Left lung (tissue), 14 donors: ENCODE measurements around the gene ABCG1. TPM values are rescaled to one million over a fixed set of nuclear protein-coding genes. Genes with fewer than 3 reads are reported as not detected.

Source experiments
- ATAC-seq: fragments of 200-7000 bp; cut with Tn5 transposase; one replicate; pipeline ENCODE4 v1.9.1; 2020; ENCODE audit warnings: moderate library complexity
- DNase-seq, 4 donors: peaks; one replicate each; pipeline ENCODE4 v3.0.0-alpha.2; 2013 to 2020
- H3K27ac ChIP-seq, 2 donors: fragments of 200-600 bp; sonication (generic) in 1 of 2; one replicate each; pipeline versions ENCODE4 v1.5.0 to v1.8.0; 2020 to 2021
- H3K27me3 ChIP-seq, 2 donors: fragments of 200-600 bp; sonication (generic) in 1 of 2; one replicate each; pipeline versions ENCODE4 v1.5.0 to v1.8.0; 2020 to 2021
- H3K36me3 ChIP-seq, 2 donors: fragments of 200-600 bp; sonication (generic) in 1 of 2; one replicate each; pipeline versions ENCODE4 v1.5.0 to v1.8.0; 2020 to 2021
- H3K4me1 ChIP-seq, 2 donors: fragments of 200-600 bp; one replicate each; pipeline ENCODE4 v1.8.0; 2021
- H3K4me3 ChIP-seq, 2 donors: fragments of 200-600 bp; sonication (generic) in 1 of 2; one replicate each; pipeline versions ENCODE4 v1.5.0 to v1.8.0; 2020 to 2021; ENCODE audit warnings: mild to moderate bottlenecking in 1 of 2
- H3K9me3 ChIP-seq, 2 donors: fragments of 200-600 bp; sonication (generic) in 1 of 2; one replicate each; pipeline versions ENCODE4 v1.5.0 to v1.8.0; 2020 to 2021
- intact Hi-C, 2 donors: fragments of 100-400 bp; cut with DNase I; formaldehyde crosslinking; loops; one replicate each; pipeline versions ENCODE4 v1.11.2 to v1.14.2; 2022
- long read RNA-seq, 12 donors: library from polyadenylated mRNA in 2 of 12; unstranded in 2 of 12; transcript quantifications; one replicate each; pipeline ENCODE4 v2.0.0 and lab custom pipeline, GENCODE V29; 2019 to 2026
- polyA plus RNA-seq, 6 donors: library from polyadenylated mRNA; unstranded; fragments of 120-200 nt; gene quantifications; one replicate each; pipeline ENCODE4 v1.2.1, GENCODE V29; 2013; ENCODE audit not compliant: insufficient read length in 6 of 6
- total RNA-seq, 2 donors: library from RNA; stranded (reverse); fragmentation: NEBNext Ultra II Directional; extraction: Animal tissue kit (Norgen Biotek cat#: 25700); gene quantifications; one replicate each; pipeline ENCODE4 v1.2.1, GENCODE V29; 2021
- TF ChIP-seq, protein P1 (sequence below), 2 donors: fragments of 200-600 bp; sonication (generic) in 1 of 2; IDR thresholded peaks; one replicate each; pipeline versions ENCODE4 v1.5.0 to v1.8.0; 2021; ENCODE audit warnings: antibody characterized with exemption in 2 of 2
- donor health status: DM: no; HTN: yes; CAD: no.
- donor health status: DM: no; HTN: no; CAD: no.

The ABCG1 gene
- total RNA-seq (10 to 100 TPM; 40.6 to 53.8 TPM), polyA plus RNA-seq (10 to 100 TPM in 3 of 6 donors, 1 to 10 TPM in 3; 6.8 to 11.2 (median 9.7) TPM)
- long read RNA-seq, donor 1, partial matches to known transcripts: 9 of 12 reads
- long read RNA-seq, donor 1, other reads (novel, unspliced or antisense): 0 of 12 reads
- long read RNA-seq, donor 2, partial matches to known transcripts: 10 of 11 reads
- long read RNA-seq, donor 2, other reads (novel, unspliced or antisense): 0 of 11 reads
- long read RNA-seq, donor 3, partial matches to known transcripts: 0 of 1 reads
- long read RNA-seq, donor 3, other reads (novel, unspliced or antisense): 0 of 1 reads
- long read RNA-seq, donor 4, partial matches to known transcripts: 1 of 8 reads
- long read RNA-seq, donor 4, other reads (novel, unspliced or antisense): 2 of 8 reads
- long read RNA-seq, donor 5, partial matches to known transcripts: 0 of 2 reads
- long read RNA-seq, donor 5, other reads (novel, unspliced or antisense): 0 of 2 reads
- long read RNA-seq, donor 6, partial matches to known transcripts: 0 of 1 reads
- long read RNA-seq, donor 6, other reads (novel, unspliced or antisense): 0 of 1 reads
- long read RNA-seq, donor 7, partial matches to known transcripts: 0 of 1 reads
- long read RNA-seq, donor 7, other reads (novel, unspliced or antisense): 0 of 1 reads
- long read RNA-seq, donor 8, partial matches to known transcripts: 12 of 12 reads
- long read RNA-seq, donor 8, other reads (novel, unspliced or antisense): 0 of 12 reads
- long read RNA-seq, donor 9: 0 reads
- long read RNA-seq, donor 10, partial matches to known transcripts: 7 of 16 reads
- long read RNA-seq, donor 10, other reads (novel, unspliced or antisense): 3 of 16 reads
- long read RNA-seq, donor 11, partial matches to known transcripts: 0 of 5 reads
- long read RNA-seq, donor 11, other reads (novel, unspliced or antisense): 0 of 5 reads
- long read RNA-seq, donor 12, partial matches to known transcripts: 9 of 10 reads
- long read RNA-seq, donor 12, other reads (novel, unspliced or antisense): 0 of 10 reads

- TF ChIP-seq, protein P1, sequence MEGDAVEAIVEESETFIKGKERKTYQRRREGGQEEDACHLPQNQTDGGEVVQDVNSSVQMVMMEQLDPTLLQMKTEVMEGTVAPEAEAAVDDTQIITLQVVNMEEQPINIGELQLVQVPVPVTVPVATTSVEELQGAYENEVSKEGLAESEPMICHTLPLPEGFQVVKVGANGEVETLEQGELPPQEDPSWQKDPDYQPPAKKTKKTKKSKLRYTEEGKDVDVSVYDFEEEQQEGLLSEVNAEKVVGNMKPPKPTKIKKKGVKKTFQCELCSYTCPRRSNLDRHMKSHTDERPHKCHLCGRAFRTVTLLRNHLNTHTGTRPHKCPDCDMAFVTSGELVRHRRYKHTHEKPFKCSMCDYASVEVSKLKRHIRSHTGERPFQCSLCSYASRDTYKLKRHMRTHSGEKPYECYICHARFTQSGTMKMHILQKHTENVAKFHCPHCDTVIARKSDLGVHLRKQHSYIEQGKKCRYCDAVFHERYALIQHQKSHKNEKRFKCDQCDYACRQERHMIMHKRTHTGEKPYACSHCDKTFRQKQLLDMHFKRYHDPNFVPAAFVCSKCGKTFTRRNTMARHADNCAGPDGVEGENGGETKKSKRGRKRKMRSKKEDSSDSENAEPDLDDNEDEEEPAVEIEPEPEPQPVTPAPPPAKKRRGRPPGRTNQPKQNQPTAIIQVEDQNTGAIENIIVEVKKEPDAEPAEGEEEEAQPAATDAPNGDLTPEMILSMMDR (IDR thresholded peaks at IDR 0.05): no peak
- Histone ChIP-seq H3K4me3 (peak within 1 kb of the TSS; percentile 44 to 64), H3K4me1 (peaks cover 5 to 48% of the 10 kb centered on the region in 2 donors), H3K27ac (peak within 1 kb of the TSS; percentile 75 to 80), H3K9me3 (peaks cover 0 to 7% of the 10 kb centered on the region in 2 donors), H3K36me3 (no peaks in the 10 kb centered on the region), H3K27me3 (peaks cover 4 to 21% of the 10 kb centered on the region in 2 donors)
- ATAC-seq (peak; percentile 79), DNase-seq (peak in 2 of 4 donors; percentile 58 to 92)
- intact Hi-C loops: no loop called here
Measured at GRCh38 chr21:42218836-42219605, at the start of gene ABCG1. Gene ABCG1 (plus strand): TSS chr21:42219140. CDS start chr21:42219263, 123 bp downstream.

DNA sequence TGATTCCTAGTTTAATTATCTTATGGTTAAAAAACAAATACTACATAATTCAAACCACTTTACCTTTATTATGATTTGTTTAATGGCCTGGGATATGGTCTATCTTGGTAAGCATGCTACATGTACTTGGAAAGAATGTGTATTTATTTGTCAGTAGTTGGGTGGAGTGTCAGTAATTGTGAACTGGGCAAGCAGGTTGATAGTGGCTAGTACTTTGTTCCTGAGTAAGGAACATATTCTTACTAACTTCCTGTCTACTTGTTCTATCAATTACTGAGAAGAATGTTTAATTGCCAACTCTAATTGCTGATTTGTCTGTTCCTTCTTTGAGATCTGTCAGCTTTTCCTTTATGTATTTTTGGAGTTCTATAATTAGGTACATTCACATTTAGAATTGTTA, 49.2 kb upstream of the ABCG1 start:
- Histone ChIP-seq H3K27me3 (no peaks in the 10 kb centered on the region), H3K4me3 (no peak overlapping the region), H3K9me3 (no peaks in the 10 kb centered on the region), H3K36me3 (no peaks in the 10 kb centered on the region), H3K27ac (no peak overlapping the region), H3K4me1 (no peaks in the 10 kb centered on the region)
- TF ChIP-seq, protein P1 (IDR thresholded peaks at IDR 0.05): no peak
- ATAC-seq (no peak), DNase-seq (no peak)
- intact Hi-C loops: loop anchor here in 1 of 2 donors (10.0 kb wide), 1 partner anchor 85 kb away; no protein-coding TSS in a partner anchor

- H3K9me3 ChIP-seq: no peaks in the 10 kb centered on the region
- TF ChIP-seq, protein P1 (IDR thresholded peaks at IDR 0.05): no peak
- no peaks in the 10 kb centered on the region for H3K36me3 ChIP-seq
- H3K4me1 ChIP-seq: no peaks in the 10 kb centered on the region
- intact Hi-C loops: no loop called here
- ATAC-seq: peak; percentile 31
- DNase-seq: peak in 1 of 4 donors; percentile 32
- no peak overlapping the region for H3K4me3 ChIP-seq
- H3K27me3 ChIP-seq: no peaks in the 10 kb centered on the region
- H3K27ac ChIP-seq: peak overlapping the region; percentile 9 to 42
Measured at GRCh38 chr21:42171091-42172053, 47.6 kb upstream of the ABCG1 start.
